Right atrium auricular region (tissue), 2 donors: ENCODE measurements around the gene MC1R. TPM values are rescaled to one million over a fixed set of nuclear protein-coding genes. Genes with fewer than 3 reads are reported as not detected.

ENCODE experiments used
- DNase-seq: peaks from one replicate; pipeline ENCODE4 v3.0.0-alpha.2; 2019; ENCODE audit warnings: low spot score
- H3K27ac ChIP-seq, 2 donors: fragments of 200-600 bp; sonication (generic); 1 replicate in 1 of 2; 2 replicates in 1 of 2; pipeline ENCODE4 v1.5.1; 2016 to 2019
- H3K27me3 ChIP-seq, 2 donors: fragments of 200-600 bp; sonication (generic); one replicate each; pipeline versions ENCODE4 v1.5.1 to v1.6.0; 2017 to 2019
- H3K36me3 ChIP-seq: fragments of 200-600 bp; sonication (generic); one replicate; pipeline ENCODE4 v1.5.1; 2016
- H3K4me1 ChIP-seq, 2 donors: fragments of 200-600 bp; sonication (generic); one replicate each; pipeline versions ENCODE4 v1.5.1 to v1.6.0; 2017 to 2019
- H3K4me3 ChIP-seq, 2 donors: fragments of 200-600 bp; sonication (generic); 1 replicate in 1 of 2; 2 replicates in 1 of 2; pipeline ENCODE4 v1.5.1; 2017 to 2019; ENCODE audit warnings: mild to moderate bottlenecking in 1 of 2, moderate library complexity in 1 of 2
- H3K9me3 ChIP-seq, 2 donors: fragments of 200-600 bp; sonication (generic); one replicate each; pipeline ENCODE4 v1.5.1; 2019
- CTCF ChIP-seq, 2 donors: fragments of 200-600 bp; sonication (generic); IDR thresholded peaks; one replicate each; pipeline ENCODE4 v1.5.1; 2019; ENCODE audit warnings: antibody characterized with exemption in 2 of 2
- total RNA-seq, 2 donors: library from RNA; depleted of rRNA; stranded (reverse); fragments of >200 nt; gene quantifications; one replicate each; pipeline ENCODE4 v1.1.0, GENCODE V29; 2016

Gene MC1R
- total RNA-seq, 2 donors from 2014 or later = 0.63 to 1.8 TPM

- no peak for DNase-seq
- Histone ChIP-seq H3K4me3 (peak overlapping the region in 1 of 2 donors; percentile 10), H3K27ac (no peak overlapping the region)
Measured at GRCh38 chr16:89957216-89957785, 38.6 kb downstream of the MC1R start.

GRCh38 chr16:89958068-89958467 is 39.4 kb downstream of the MC1R start:
- Histone ChIP-seq H3K27ac (no peak overlapping the region), H3K9me3 (no peaks in the 10 kb centered on the region), H3K36me3 (peaks cover 34% of the 10 kb centered on the region), H3K4me3 (no peak overlapping the region), H3K27me3 (no peaks in the 10 kb centered on the region), H3K4me1 (no peaks in the 10 kb centered on the region)
- no peak for DNase-seq
- TF ChIP-seq CTCF (IDR thresholded peaks at IDR 0.05) = no peak

More at GRCh38 chr16:89957216-89957785, 38.6 kb downstream of the MC1R start:
- no peak for TF ChIP-seq CTCF (IDR thresholded peaks at IDR 0.05)
- Histone ChIP-seq H3K36me3 (peaks cover 34% of the 10 kb centered on the region), H3K27me3 (no peaks in the 10 kb centered on the region), H3K4me1 (no peaks in the 10 kb centered on the region), H3K9me3 (no peaks in the 10 kb centered on the region)

- H3K36me3 ChIP-seq = peaks cover 34% of the 10 kb centered on the region
Measured at GRCh38 chr16:89958596-89958995, 39.9 kb downstream of the MC1R start.

GRCh38 chr16:89960966-89961365 is 42.3 kb downstream of the MC1R start:
- no peaks in the 10 kb centered on the region for H3K4me1 ChIP-seq
- peaks cover 36% of the 10 kb centered on the region for H3K36me3 ChIP-seq
- H3K27ac ChIP-seq = no peak overlapping the region
- H3K4me3 ChIP-seq = no peak overlapping the region
- no peak for TF ChIP-seq CTCF (IDR thresholded peaks at IDR 0.05)
- H3K9me3 ChIP-seq = no peaks in the 10 kb centered on the region
- H3K27me3 ChIP-seq = no peaks in the 10 kb centered on the region
- DNase-seq = no peak

More at GRCh38 chr16:89958596-89958995, 39.9 kb downstream of the MC1R start:
- Histone ChIP-seq H3K9me3 (no peaks in the 10 kb centered on the region), H3K4me3 (no peak overlapping the region), H3K4me1 (no peaks in the 10 kb centered on the region), H3K27me3 (no peaks in the 10 kb centered on the region), H3K27ac (no peak overlapping the region)
- no peak for TF ChIP-seq CTCF (IDR thresholded peaks at IDR 0.05)
- DNase-seq = no peak

GRCh38 chr16:89961920-89962319 is 43.3 kb downstream of the MC1R start:
- H3K9me3 ChIP-seq = no peaks in the 10 kb centered on the region
- no peak overlapping the region for H3K4me3 ChIP-seq
- no peak overlapping the region for H3K27ac ChIP-seq
- DNase-seq = no peak
- no peaks in the 10 kb centered on the region for H3K27me3 ChIP-seq
- H3K36me3 ChIP-seq = peaks cover 32% of the 10 kb centered on the region
- no peak for TF ChIP-seq CTCF (IDR thresholded peaks at IDR 0.05)
- H3K4me1 ChIP-seq = no peaks in the 10 kb centered on the region
